IPS-15b (cell line): ENCODE results near the gene NAV2.
"Not testable (repeated sequence)": the region's sequence is repeated elsewhere in the genome, so short reads cannot be mapped to it uniquely, and the experiment has no call there.

ENCODE experiments used
- H3K27me3 ChIP-seq: one replicate; pipeline ENCODE4 v1.6.1; 2013; ENCODE audit warnings: low read length; ENCODE audit not compliant: control insufficient read depth, insufficient read depth
- H3K36me3 ChIP-seq: one replicate; pipeline ENCODE4 v1.6.1; 2013; ENCODE audit warnings: low read length; ENCODE audit not compliant: control insufficient read depth, insufficient read depth
- H3K4me1 ChIP-seq: one replicate; pipeline ENCODE4 v1.6.1; 2013; ENCODE audit warnings: mild to moderate bottlenecking, low read length; ENCODE audit not compliant: control insufficient read depth, insufficient read depth
- H3K4me3 ChIP-seq: one replicate; pipeline ENCODE4 v1.5.1; 2013; ENCODE audit warnings: low read depth, low read length
- H3K9ac ChIP-seq: one replicate; pipeline ENCODE4 v1.6.1; 2013; ENCODE audit warnings: low read depth, mild to moderate bottlenecking, low read length
- H3K9me3 ChIP-seq: one replicate; pipeline ENCODE4 v1.6.1; 2013; ENCODE audit warnings: mild to moderate bottlenecking, low read length; ENCODE audit not compliant: control insufficient read depth, insufficient read depth

The NAV2 gene

DNA sequence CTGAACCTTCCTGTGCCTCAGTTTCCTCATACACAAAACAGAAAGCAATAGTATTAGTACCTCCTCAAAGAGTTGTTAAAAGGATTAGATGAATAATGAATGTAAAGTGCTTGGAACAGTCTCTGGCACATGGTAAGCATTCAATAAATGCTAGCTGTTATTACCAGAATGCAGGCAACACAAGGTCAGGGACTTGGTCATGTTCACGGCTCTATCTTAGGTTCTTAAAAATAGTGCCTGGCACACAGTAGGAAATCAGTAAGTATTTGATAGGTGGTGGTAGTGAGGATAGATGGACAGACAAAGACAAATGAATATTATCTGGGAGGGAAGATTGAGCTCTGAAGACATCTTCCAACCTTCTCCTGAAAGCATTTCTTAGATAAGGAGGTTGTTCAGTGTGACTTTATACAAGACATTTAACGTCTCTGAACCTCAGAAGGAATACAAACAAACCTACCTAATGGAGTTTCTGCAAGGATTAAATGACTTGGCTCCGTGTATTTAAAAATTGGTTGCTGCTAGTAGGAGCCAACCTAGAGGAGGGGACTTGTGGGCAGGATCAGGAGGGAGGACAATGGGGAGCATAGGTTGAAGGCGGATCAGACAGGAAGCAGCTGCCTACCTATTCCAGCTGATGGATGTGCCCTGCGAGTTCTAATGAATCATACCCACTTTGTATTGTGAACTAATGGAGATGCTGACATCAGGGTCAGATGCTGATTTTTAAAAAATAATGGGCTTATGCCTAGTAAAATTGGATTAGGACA is 353.6 kb downstream of the NAV2 start:
- Histone ChIP-seq H3K9me3 (no peaks in the 10 kb centered on the region), H3K4me3 (no peak overlapping the region), H3K27me3 (no peaks in the 10 kb centered on the region), H3K36me3 (peaks cover 3% of the 10 kb centered on the region), H3K9ac (no peak overlapping the region), H3K4me1 (peaks cover 26% of the 10 kb centered on the region)

DNA sequence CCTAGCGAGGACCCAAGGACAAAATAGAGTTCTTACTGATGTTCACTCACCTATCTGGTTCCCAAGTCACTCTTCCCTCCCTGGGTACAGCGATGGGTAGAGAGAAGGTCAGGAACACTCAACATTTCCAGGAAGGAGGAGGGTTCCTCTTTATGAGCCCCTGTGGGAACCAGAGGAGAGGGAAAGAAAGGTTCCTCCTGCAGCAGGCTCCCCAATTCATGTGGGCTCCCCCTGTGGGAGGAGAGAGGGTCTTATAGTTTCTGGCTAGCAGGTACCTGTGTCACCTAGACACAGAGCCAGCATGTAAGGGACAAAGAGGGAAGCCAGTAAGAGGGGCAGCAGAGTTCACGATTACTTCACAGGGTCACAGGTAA is 354.1 kb downstream of the NAV2 start:
- peaks cover 3% of the 10 kb centered on the region for H3K36me3 ChIP-seq
- H3K27me3 ChIP-seq = no peaks in the 10 kb centered on the region
- no peak overlapping the region for H3K4me3 ChIP-seq

DNA sequence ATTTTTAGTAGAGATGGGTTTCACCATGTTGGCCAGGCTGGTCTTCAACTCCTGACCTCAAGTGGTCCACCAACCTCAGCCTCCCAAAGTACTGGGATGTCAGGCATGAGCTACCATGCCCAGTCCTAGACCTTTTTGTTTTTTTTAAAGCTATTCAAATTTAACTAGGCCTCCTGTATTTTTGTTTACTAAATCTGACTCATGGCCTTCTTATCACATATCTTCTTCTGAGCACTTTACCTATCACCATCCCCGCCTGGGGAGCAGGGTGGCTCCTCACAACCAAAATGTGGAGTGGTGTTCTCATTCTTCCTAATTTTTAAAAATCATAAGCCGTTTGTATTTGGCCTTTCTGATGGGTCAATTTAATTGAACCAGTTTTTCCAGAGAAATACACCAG is 355.0 kb downstream of the NAV2 start:
- Histone ChIP-seq H3K4me1 (peaks cover 26% of the 10 kb centered on the region), H3K9ac (no peak overlapping the region), H3K36me3 (peaks cover 3% of the 10 kb centered on the region), H3K9me3 (no peaks in the 10 kb centered on the region), H3K27me3 (no peaks in the 10 kb centered on the region), H3K4me3 (no peak overlapping the region)

More for the DNA sequence above, 354.1 kb downstream of the NAV2 start:
- Histone ChIP-seq H3K9me3 (no peaks in the 10 kb centered on the region), H3K9ac (no peak overlapping the region), H3K4me1 (peaks cover 26% of the 10 kb centered on the region)

DNA sequence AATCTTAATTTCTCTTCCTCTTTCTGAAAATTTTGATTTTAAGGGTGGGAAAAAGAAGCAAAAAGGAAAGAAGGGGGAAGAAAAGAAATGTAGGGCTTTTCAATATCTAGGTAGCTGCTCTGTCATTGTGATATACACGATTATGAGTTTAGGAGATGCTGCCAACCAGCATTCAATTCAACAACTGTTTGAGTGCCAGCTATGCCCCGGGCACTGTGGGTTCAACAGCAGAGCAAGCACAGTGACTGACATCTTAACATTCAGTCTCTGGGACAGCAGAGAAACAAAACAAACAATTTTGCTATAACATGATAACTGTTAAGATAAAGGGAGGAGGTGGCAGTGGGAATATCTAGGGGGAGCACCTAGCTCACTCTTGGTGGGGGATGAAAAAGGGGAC is 356.1 kb downstream of the NAV2 start:
- Histone ChIP-seq H3K9me3 (no peaks in the 10 kb centered on the region), H3K27me3 (no peaks in the 10 kb centered on the region), H3K9ac (no peak overlapping the region), H3K4me1 (peaks cover 26% of the 10 kb centered on the region), H3K36me3 (peaks cover 3% of the 10 kb centered on the region), H3K4me3 (no peak overlapping the region)

DNA sequence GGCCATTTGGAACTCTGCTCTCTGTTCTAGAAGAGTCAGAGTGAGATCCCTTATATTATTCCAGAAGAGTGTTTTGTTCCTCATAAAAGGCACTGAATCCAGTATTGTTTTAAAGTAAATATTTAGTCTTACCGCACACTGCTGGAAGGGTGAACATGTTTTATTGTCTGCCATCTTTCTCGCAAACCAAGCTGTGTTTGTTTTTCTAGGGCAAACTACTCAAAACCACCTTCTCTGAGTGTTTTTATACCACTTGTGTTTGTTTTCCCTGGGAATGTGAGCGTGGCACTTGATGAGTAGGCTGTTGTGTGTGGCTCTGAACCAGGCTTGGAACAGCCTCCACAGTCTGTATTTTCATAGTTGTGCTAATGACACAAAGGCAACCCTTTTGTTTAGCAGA is 357.8 kb downstream of the NAV2 start:
- Histone ChIP-seq H3K4me1 (peaks cover 9% of the 10 kb centered on the region), H3K4me3 (no peak overlapping the region), H3K36me3 (peaks cover 3% of the 10 kb centered on the region), H3K9ac (no peak overlapping the region), H3K9me3 (no peaks in the 10 kb centered on the region), H3K27me3 (no peaks in the 10 kb centered on the region)

DNA sequence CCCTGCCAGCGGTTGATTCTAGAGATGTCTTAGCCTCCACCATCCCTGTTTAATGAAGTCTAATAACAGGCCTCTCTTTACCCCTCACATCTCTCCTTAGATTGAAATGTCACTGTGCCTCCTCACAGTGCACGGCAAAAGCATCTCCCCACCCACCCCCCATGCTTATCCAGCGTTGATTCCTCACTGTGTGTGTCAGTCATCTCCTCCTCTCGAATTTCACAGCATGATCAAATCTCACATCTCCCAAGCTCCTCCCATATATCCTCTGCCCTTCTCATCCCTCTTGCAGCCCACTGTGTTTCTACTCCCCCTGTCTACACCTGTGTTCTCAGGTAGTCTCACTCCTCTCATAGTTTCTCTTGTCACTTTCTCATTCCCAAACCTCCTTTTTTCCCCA is 363.0 kb downstream of the NAV2 start:
- Histone ChIP-seq H3K9me3 (no peaks in the 10 kb centered on the region), H3K36me3 (peaks cover 20% of the 10 kb centered on the region), H3K27me3 (no peaks in the 10 kb centered on the region), H3K4me3 (no peak overlapping the region), H3K9ac (no peak overlapping the region), H3K4me1 (no peaks in the 10 kb centered on the region)

DNA sequence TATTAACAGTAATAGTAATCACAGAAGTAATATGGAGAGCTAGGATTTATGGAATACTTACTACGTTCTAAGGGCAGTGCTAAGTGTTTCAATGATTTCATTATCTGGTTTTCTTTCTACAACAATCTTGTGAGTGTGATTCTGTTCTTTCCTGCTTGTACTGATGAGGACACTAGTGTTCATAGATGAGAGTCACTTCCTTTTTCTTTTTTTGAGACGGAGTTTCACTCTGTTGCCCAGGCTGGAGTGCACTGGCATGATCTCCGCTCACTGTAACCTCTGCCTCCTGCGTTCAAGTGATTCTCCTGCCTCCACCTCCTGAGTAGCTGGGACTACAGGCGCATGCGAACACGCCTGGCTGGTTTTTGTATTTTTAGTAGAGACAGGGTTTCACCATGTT is 366.2 kb downstream of the NAV2 start:
- peaks cover 37% of the 10 kb centered on the region for H3K36me3 ChIP-seq

DNA sequence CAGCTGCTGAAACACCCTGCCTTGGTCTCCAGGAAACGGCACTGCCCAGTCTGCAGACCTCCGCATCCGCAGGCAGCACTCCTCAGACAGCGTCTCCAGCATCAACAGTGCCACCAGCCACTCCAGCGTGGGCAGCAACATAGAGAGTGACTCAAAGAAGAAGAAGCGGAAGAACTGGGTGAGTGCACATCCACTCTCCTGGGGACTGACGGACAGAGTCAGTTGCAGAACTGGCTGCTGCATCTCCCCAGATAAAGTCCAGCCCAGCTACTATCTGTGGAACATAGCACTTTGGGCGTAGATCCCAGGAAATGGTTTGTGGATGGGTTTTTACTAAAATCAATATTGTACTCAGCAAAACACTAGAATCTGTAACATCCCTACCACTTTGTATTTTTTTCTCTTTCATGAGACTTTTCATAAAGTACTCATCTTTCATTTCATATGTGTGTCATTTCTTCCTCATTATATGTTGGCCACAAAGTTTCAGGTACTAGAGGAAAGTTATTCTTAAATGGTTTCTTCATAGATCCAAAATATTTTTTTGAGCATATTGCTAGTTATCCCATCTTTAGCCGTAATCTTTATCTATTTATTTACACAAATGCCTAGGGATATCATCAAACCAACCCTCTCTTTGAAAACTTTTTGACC is 367.5 kb downstream of the NAV2 start:
- H3K27me3 ChIP-seq = no peaks in the 10 kb centered on the region
- no peaks in the 10 kb centered on the region for H3K9me3 ChIP-seq
- H3K36me3 ChIP-seq = peaks cover 41% of the 10 kb centered on the region
- H3K9ac ChIP-seq = no peak overlapping the region
- H3K4me1 ChIP-seq = no peaks in the 10 kb centered on the region
- H3K4me3 ChIP-seq = no peak overlapping the region

More for the DNA sequence above, 366.2 kb downstream of the NAV2 start:
- no peaks in the 10 kb centered on the region for H3K9me3 ChIP-seq
- no peaks in the 10 kb centered on the region for H3K4me1 ChIP-seq
- H3K4me3 ChIP-seq = no peak overlapping the region
- H3K27me3 ChIP-seq = no peaks in the 10 kb centered on the region
- no peak overlapping the region for H3K9ac ChIP-seq

DNA sequence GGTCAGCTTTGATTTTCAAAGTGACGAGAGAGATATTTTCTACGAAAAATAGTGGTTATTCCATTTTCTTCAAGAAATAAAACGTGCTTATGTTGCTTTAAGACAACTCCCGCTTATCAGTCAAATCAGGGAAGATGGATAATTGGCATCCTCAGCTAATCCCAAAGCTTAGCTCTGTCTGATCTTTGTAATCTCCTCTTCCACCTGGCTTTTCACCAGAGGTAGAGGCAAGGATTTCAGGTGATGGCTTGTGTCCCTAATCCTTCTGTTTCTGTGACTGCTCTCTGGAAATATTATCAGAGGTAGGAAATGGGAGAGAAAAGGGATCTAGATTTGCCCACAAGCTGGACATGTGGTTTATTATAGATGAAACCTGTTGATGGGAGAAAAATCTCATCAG is 368.7 kb downstream of the NAV2 start:
- Histone ChIP-seq H3K27me3 (no peaks in the 10 kb centered on the region), H3K36me3 (peaks cover 49% of the 10 kb centered on the region), H3K4me3 (no peak overlapping the region), H3K4me1 (no peaks in the 10 kb centered on the region), H3K9me3 (no peaks in the 10 kb centered on the region), H3K9ac (no peak overlapping the region)

DNA sequence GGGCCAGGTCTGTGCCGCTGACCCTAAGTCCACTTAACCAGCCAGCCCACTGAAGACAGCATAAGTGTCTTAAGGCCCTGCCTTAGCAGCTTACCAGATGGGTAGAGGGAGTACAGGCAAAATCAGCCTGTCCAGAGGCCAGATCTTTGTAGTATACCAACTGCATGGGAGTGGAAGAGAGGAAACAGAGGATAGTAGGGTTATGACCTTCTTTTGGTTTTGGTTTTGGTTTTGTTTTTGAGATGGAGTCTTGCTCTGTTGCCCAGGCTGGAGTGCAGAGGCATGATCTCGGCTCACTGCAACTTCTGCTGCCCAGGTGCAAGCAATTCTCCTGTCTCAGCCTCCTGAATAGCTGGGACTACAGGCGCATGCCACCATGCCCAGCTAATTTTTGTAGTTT is 371.2 kb downstream of the NAV2 start:
- H3K4me3 ChIP-seq, H3K9me3 ChIP-seq, H3K27me3 ChIP-seq, H3K9ac ChIP-seq, H3K4me1 ChIP-seq: not testable (repeated sequence)
- peaks cover 49% of the 10 kb centered on the region for H3K36me3 ChIP-seq

DNA sequence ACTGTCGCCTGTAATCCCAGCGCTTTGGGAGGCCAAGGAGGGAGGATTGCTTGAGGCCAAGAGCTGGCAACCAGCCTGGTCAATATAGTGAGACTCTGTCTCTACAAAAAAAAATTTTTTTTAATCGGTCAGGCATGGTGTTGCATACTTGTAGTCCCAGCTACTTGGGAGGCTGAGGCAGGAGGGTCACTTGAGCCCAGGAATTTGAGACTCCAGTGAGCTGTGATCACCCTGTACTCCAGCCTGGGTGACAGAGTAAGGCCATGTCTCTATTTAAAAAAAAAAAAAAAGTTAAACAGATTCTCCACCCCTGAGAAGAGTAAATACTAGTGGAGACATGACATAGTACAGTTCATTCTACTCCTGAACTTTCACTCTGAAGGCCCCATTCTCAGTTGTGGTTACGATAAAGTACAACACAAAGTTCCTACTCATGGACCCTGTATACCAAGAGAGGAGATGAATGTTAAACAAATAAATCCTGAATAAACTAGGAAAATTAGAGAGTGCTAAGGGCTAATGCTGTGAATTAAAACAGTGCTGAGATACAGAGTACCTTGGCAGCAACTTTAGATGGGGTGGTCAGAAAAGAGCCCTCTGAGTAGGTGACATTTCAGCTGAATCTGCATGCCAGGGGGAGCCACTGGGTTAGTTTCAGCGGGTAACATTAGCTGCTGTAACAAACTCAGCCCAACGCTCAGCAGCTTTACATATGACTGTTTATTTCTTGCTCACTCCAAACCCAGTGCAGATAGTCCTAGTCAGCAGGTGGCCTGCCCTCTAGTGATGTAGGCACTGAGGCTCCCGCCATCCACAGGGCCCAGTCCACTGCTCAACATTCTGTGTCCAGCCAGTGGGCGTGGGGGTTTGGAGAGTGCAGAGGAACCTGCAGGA is 372.5 kb downstream of the NAV2 start:
- no peak overlapping the region for H3K9ac ChIP-seq
- H3K9me3 ChIP-seq = no peaks in the 10 kb centered on the region
- H3K4me1 ChIP-seq = no peaks in the 10 kb centered on the region
- no peak overlapping the region for H3K4me3 ChIP-seq
- H3K36me3 ChIP-seq = peaks cover 42% of the 10 kb centered on the region
- no peaks in the 10 kb centered on the region for H3K27me3 ChIP-seq
